Esophagus squamous epithelium (tissue), 4 donors: ENCODE data around the gene TSEN34.

Experiments
- POLR2A ChIP-seq, 4 donors: fragments of 450-650 bp; IDR thresholded peaks; one replicate each; pipeline ENCODE4 v1.6.1; 2017; ENCODE audit warnings: antibody characterized with exemption in 4 of 4, mild to moderate bottlenecking in 4 of 4, moderate library complexity in 3 of 4
- TF ChIP-seq, protein P1 (sequence below), 6 experiments: fragments of 450-650 bp in 4 of 6; fragments of 200-600 bp in 2 of 6; sonication (generic) in 2 of 6; IDR thresholded peaks; one replicate each; pipeline ENCODE4 v1.5.1; 2016 to 2019; ENCODE audit warnings: antibody characterized with exemption in 6 of 6, mild to moderate bottlenecking in 4 of 6, moderate library complexity in 4 of 6

DNA sequence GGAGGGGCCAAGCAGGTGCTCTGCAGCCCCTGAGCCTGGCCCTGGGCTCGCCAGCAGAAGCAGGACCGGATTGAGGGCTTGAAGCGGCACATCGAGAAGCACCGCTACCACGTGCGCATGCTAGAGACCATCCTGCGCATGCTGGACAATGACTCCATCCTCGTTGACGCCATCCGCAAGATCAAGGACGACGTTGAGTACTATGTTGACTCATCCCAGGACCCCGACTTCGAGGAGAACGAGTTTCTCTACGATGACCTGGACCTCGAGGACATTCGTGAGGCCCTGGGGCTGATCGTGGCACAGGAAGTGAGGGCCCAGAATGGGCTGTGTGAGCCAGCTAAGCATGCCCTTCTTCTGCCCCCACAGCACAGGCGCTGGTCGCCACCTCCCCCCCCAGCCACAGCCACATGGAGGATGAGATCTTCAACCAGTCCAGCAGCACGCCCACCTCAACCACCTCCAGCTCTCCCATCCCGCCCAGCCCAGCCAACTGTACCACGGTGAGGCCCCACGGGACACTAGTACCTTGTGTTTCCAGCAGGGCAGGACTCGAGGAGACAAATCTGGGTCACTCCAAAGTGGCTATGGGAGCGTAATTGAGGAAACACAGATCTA, 45.5 kb upstream of the TSEN34 start:
- no peak for TF ChIP-seq POLR2A (IDR thresholded peaks at IDR 0.05)
- TF ChIP-seq, protein P1, sequence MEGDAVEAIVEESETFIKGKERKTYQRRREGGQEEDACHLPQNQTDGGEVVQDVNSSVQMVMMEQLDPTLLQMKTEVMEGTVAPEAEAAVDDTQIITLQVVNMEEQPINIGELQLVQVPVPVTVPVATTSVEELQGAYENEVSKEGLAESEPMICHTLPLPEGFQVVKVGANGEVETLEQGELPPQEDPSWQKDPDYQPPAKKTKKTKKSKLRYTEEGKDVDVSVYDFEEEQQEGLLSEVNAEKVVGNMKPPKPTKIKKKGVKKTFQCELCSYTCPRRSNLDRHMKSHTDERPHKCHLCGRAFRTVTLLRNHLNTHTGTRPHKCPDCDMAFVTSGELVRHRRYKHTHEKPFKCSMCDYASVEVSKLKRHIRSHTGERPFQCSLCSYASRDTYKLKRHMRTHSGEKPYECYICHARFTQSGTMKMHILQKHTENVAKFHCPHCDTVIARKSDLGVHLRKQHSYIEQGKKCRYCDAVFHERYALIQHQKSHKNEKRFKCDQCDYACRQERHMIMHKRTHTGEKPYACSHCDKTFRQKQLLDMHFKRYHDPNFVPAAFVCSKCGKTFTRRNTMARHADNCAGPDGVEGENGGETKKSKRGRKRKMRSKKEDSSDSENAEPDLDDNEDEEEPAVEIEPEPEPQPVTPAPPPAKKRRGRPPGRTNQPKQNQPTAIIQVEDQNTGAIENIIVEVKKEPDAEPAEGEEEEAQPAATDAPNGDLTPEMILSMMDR (IDR thresholded peaks at IDR 0.05), result no peak
